K562 (cell line): Measurements from ENCODE around the gene HS2ST1. TPM values are rescaled to one million over a fixed set of nuclear protein-coding genes. Genes with fewer than 3 reads are reported as not detected.

ENCODE experiments used
- ATAC-seq: fragments of 200-7000 bp; cut with Tn5 transposase; 3 replicates; pipeline ENCODE4 v1.9.1; 2020; ENCODE audit warnings: moderate library complexity
- BruUV-seq: library from RNA; stranded (reverse); fragments of 400-500 nt; replicated peaks from 2 replicates; lab custom pipeline; 2021; lab: Mats Ljungman, UMichigan
- CTCF ChIA-PET: fragments of 300-600 bp; formaldehyde crosslinking; extraction: SDS; loops from one replicate; lab custom pipeline; 2021; ENCODE audit warnings: low intra/inter-chr PET ratio; lab: Yijun Ruan, JAX
- POLR2A ChIA-PET: fragments of 300-600, 350-650 bp; sonication (Branson Sonifier 250); formaldehyde crosslinking; extraction: SDS; loops from one replicate; lab custom pipeline; 2021; ENCODE audit warnings: antibody characterized with exemption, inconsistent platforms; lab: Yijun Ruan, JAX
- DNase-seq, 4 experiments: peaks; one replicate each; pipeline versions ENCODE4 v3.0.0 to v3.0.0-alpha.2; 2011 to 2018; ENCODE audit warnings: low spot score in 3 of 4, mixed read lengths in 3 of 4; ENCODE audit errors: extremely low read depth in 1 of 4
- FAIRE-seq: peaks from 2 replicates; lab custom pipeline; 2011; peaks lifted over from hg19 to GRCh38; lab: Jason Lieb, UNC
- H2AFZ ChIP-seq: 2 replicates; pipeline ENCODE4 v1.6.0; 2011; ENCODE audit warnings: low read depth, low read length, control low read depth, inconsistent platforms
- H3K27ac ChIP-seq: fragments of 200-600 bp; 3 replicates; pipeline ENCODE4 v1.8.0; 2011; ENCODE audit warnings: low read depth, mild to moderate bottlenecking, control low read depth, inconsistent platforms, low read length, moderate library complexity, mixed read lengths; ENCODE audit errors: extremely low read depth
- H3K27me3 ChIP-seq, 2 experiments: fragments of 300-600 bp in 1 of 2; 2 replicates in 1 of 2; 3 replicates in 1 of 2; pipeline versions ENCODE4 v1.6.0 to v1.8.0; 2011; ENCODE audit warnings: inconsistent platforms in 2 of 2, low read length in 2 of 2, mild to moderate bottlenecking in 1 of 2, mixed read lengths in 1 of 2, moderate library complexity in 1 of 2; ENCODE audit not compliant: control insufficient read depth in 2 of 2, insufficient read depth in 2 of 2
- H3K36me3 ChIP-seq: fragments of 300-600 bp; 3 replicates; pipeline ENCODE4 v1.8.0; 2011; ENCODE audit warnings: mild to moderate bottlenecking, low read length, inconsistent platforms; ENCODE audit not compliant: control insufficient read depth, insufficient read depth
- H3K4me1 ChIP-seq, 2 experiments: fragments of 200-600 bp in 1 of 2; replicated peaks in 1 of 2; 2 replicates in 1 of 2; 3 replicates in 1 of 2; pipeline versions ENCODE4 v1.5.1 to v1.8.0; 2011; ENCODE audit warnings: inconsistent platforms in 2 of 2, low read length in 2 of 2, mild to moderate bottlenecking in 1 of 2, mixed read lengths in 1 of 2, moderate library complexity in 1 of 2; ENCODE audit not compliant: control insufficient read depth in 2 of 2, insufficient read depth in 2 of 2
- H3K4me2 ChIP-seq: 2 replicates; pipeline ENCODE4 v1.6.1; 2011; ENCODE audit warnings: low read length, control low read depth, inconsistent platforms, mixed read lengths; ENCODE audit not compliant: insufficient read depth
- H3K4me3 ChIP-seq: fragments of 200-600 bp; sonication (generic), shearing (Covaris generic); 2 replicates; pipeline ENCODE4 v1.5.1; 2016; ENCODE audit warnings: control low read depth, inconsistent platforms
- H3K79me2 ChIP-seq: fragments of 200-600 bp; 3 replicates; pipeline ENCODE4 v1.8.0; 2011; ENCODE audit warnings: low read length, inconsistent platforms; ENCODE audit not compliant: control insufficient read depth, insufficient read depth
- H3K9ac ChIP-seq, 2 experiments: 2 replicates each; pipeline versions ENCODE4 v1.6.0 to v1.6.1; 2011; ENCODE audit warnings: low read depth in 2 of 2, low read length in 2 of 2, control low read depth in 1 of 2, inconsistent platforms in 1 of 2, mild to moderate bottlenecking in 1 of 2, mixed read lengths in 1 of 2; ENCODE audit not compliant: insufficient read depth in 1 of 2
- H3K9me1 ChIP-seq: one replicate; pipeline ENCODE4 v1.6.0; 2011; ENCODE audit warnings: inconsistent platforms, mild to moderate bottlenecking, low read length, moderate library complexity; ENCODE audit not compliant: control insufficient read depth, insufficient read depth
- H3K9me3 ChIP-seq: replicated peaks from 2 replicates; pipeline ENCODE4 v1.5.1; 2011; ENCODE audit warnings: low read depth, low read length, inconsistent platforms; ENCODE audit not compliant: control insufficient read depth, insufficient read depth
- H4K20me1 ChIP-seq: replicated peaks from 2 replicates; pipeline ENCODE4 v1.6.1; 2011; ENCODE audit warnings: low read length, inconsistent platforms, mixed read lengths; ENCODE audit not compliant: control insufficient read depth, insufficient read depth
- ARNT ChIP-seq, 2 experiments: fragments of 450-650 bp; IDR thresholded peaks; 2 replicates each; pipeline ENCODE4 v1.6.1; 2016; ENCODE audit warnings: mild to moderate bottlenecking in 1 of 2
- CXXC5 ChIP-seq: fragments of 250-450 bp; sonication (Bioruptor Pico); IDR thresholded peaks from 2 replicates; pipeline ENCODE4 v1.8.0; 2022; ENCODE audit warnings: inconsistent platforms, mild to moderate bottlenecking, moderate library complexity
- ESRRA ChIP-seq: fragments of 450-650 bp; IDR thresholded peaks from 2 replicates; pipeline ENCODE4 v1.6.1; 2014; ENCODE audit warnings: low read depth, mild to moderate bottlenecking, moderate library complexity, borderline replicate concordance
- GATA2 ChIP-seq: sonication (generic); formaldehyde crosslinking; IDR thresholded peaks from 2 replicates; pipeline ENCODE4 v1.4.0; 2020; ENCODE audit warnings: mild to moderate bottlenecking, missing genetic modification reagents
- JUNB ChIP-seq: fragments of 450-650 bp; formaldehyde crosslinking; conservative IDR thresholded peaks from 2 replicates; pipeline ENCODE4 v1.4.0; 2020; ENCODE audit warnings: mild to moderate bottlenecking
- MEIS2 ChIP-seq: fragments of 450-650 bp; IDR thresholded peaks from 2 replicates; pipeline ENCODE4 v1.6.1; 2014; ENCODE audit warnings: mild to moderate bottlenecking; ENCODE audit not compliant: partially characterized antibody
- RUNX1 ChIP-seq: sonication (generic); IDR thresholded peaks from 2 replicates; pipeline ENCODE4 v1.6.1; 2016; ENCODE audit warnings: antibody characterized with exemption, low read depth
- SMC3 ChIP-seq: conservative IDR thresholded peaks from 2 replicates; pipeline ENCODE4 v1.6.1; 2011; ENCODE audit warnings: low read depth, low read length, improper control_type of control experiment; ENCODE audit not compliant: insufficient read depth
- TFAM ChIP-seq: fragments of 250-450 bp; sonication (Bioruptor Pico); conservative IDR thresholded peaks from 2 replicates; pipeline ENCODE4 v1.5.0; 2021; ENCODE audit warnings: mild to moderate bottlenecking, moderate library complexity
- ZNF165 ChIP-seq: fragments of 250-450 bp; sonication (Bioruptor Pico); IDR thresholded peaks from 2 replicates; pipeline ENCODE4 v1.4.0; 2020; ENCODE audit warnings: borderline replicate concordance
- ZNF766 ChIP-seq: fragments of 200-800 bp; sonication (Bioruptor generic); conservative IDR thresholded peaks from 2 replicates; pipeline ENCODE4 v1.6.1; 2016; ENCODE audit warnings: missing genetic modification characterization, missing compliant biosample characterization
- WGBS: fragments of 100-300 bp; shearing (Covaris generic); methylation state at CpG from one replicate; pipeline ENCODE4 v1.1.6; 2016; ENCODE audit warnings: low coverage, mixed read lengths; ENCODE audit not compliant: insufficient coverage; ENCODE audit errors: missing lambda C conversion rate; 5-methylcytosine and 5-hydroxymethylcytosine counted together
- in situ Hi-C: fragments of 300-500 bp; cut with MboI; formaldehyde crosslinking; loops from 4 replicates; pipeline ENCODE4 v1.15.0; 2018; ENCODE audit warnings: inconsistent platforms, mixed read lengths
- intact Hi-C: fragments of 100-400 bp; cut with micrococcal nuclease; formaldehyde crosslinking; loops from 2 replicates; pipeline ENCODE4 v1.14.2; 2022
- polyA plus RNA-seq, 8 experiments: library from polyadenylated mRNA; depleted of rRNA in 4 of 8; stranded (reverse) in 5 of 8; unstranded in 3 of 8; fragments of >200 nt; fragmentation: Nextera tagmentation in 2 of 8; fragmentation: Illumina TruSeq in 1 of 8; extraction: Ambion mirVana in 2 of 8; extraction: Trizol in 1 of 8; gene quantifications; 2 replicates each; pipeline versions ENCODE4 v1.2.1 to v1.2.3, GENCODE V29; 2011 to 2014; ENCODE audit warnings: inconsistent platforms in 1 of 8, missing spikeins in 1 of 8
- total RNA-seq, 7 experiments: library from RNA; depleted of rRNA in 6 of 7; stranded (reverse); fragments of >200 nt in 6 of 7; fragmentation: Illumina TruSeq in 2 of 7; extraction: Trizol in 2 of 7; gene quantifications; 2 replicates each; pipeline versions ENCODE4 v1.2.1 to v1.2.3, GENCODE V29; 2011 to 2021; ENCODE audit warnings: low replicate concordance in 1 of 7

The HS2ST1 gene
- total and polyA plus RNA-seq, 9 of the 15 experiments (the other 6 are each of a cell fraction or from before 2014, with no cell fraction given), result 7.7 to 43.3 (median 25.8) TPM

DNA sequence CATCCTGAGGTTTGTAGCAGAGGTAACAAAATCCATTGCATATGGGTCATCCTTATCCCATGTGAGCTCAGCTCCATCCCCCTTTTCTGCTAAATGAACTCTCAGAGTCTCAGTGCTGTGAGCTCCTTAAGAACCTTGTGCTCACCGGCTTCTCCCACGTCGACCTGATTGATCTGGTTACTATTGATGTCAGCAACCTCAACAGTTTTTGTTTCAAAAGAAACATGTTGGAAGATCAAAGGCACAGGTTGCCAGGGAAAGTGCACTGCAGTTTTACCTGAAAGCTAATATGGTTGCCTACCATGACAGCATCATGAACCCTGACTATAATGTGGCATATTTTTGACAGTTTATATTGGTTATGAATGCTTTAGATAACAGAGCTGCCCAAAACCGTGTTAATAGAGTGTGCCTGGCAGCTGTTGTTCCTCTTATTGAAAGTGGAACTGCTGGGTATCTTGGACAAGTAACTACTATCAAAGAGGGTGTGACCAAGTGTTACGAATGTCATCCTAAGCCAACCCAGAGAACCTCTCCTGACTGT, 131.4 kb downstream of the HS2ST1 start (continued):
- TF ChIP-seq ESRRA, result no peak
- no peak for TF ChIP-seq ARNT (IDR thresholded peaks at IDR 0.05)
- TF ChIP-seq RUNX1, result no peak
- no peak for TF ChIP-seq CXXC5 (CRISPR knock-in tag)
- no peak for TF ChIP-seq SMC3

DNA sequence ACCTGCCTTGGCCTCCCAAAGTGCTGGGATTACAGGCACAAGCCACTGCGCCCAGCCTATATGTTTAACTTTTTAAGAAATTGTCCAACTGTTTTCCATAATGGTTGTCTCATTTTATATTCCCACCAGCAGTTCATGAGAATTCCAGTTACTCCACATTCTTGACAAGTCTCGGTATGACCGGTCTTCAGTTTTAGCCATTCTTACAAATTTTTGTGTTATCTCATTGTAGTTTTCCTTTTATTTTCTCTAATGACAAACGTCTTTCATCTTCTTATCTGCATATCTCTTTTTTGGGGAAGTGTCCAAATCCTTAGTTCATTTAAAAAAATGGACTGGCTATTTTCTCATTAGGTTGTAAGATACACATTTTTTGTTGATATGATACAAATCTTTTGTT, 132.5 kb downstream of the HS2ST1 start:
- no peaks in the 10 kb centered on the region for H3K36me3 ChIP-seq
- H3K9me3 ChIP-seq, result no peaks in the 10 kb centered on the region
- WGBS, result 51% methylated on average over 4 of the region's 4 CpGs
- TF ChIP-seq TFAM (CRISPR knock-in tag) (no peak), MEIS2 (peak; percentile 17), JUNB (no peak), GATA2 (0 out of 2 replicates have a peak, but pooled peaks have one; percentile 22), ZNF766 (CRISPR knock-in tag) (no peak), ZNF165 (CRISPR knock-in tag) (no peak)
- H4K20me1 ChIP-seq, result no peaks in the 10 kb centered on the region
- peak; percentile 37 for FAIRE-seq
- POLR2A ChIA-PET, result interaction anchor here (3.1 kb wide), 1 partner anchor 13 kb away, joined by 13 read pairs; no protein-coding TSS in a partner anchor
- H3K4me3 ChIP-seq, result no peak overlapping the region
- H3K79me2 ChIP-seq, result peaks cover 77% of the 10 kb centered on the region
- intact Hi-C loops, result no loop called here
- H3K9me1 ChIP-seq, result no peaks in the 10 kb centered on the region
- CTCF ChIA-PET, result no interaction called here
- ATAC-seq, result no peak
- no peaks in the 10 kb centered on the region for H3K4me1 ChIP-seq
- no peak overlapping the region for H3K27ac ChIP-seq
- H3K4me2 ChIP-seq, result no peak overlapping the region
- no peak for DNase-seq
- H3K27me3 ChIP-seq, result no peaks in the 10 kb centered on the region
- H2AFZ ChIP-seq, result no peak overlapping the region
- H3K9ac ChIP-seq, result no peak overlapping the region
- no TSS peak for BruUV-seq
- in situ Hi-C loops, result no loop called here
